Progenitor cell of endocrine pancreas (in vitro differentiated cells): ENCODE results near the gene CBX6. TPM values are rescaled to one million over a fixed set of nuclear protein-coding genes. Genes with fewer than 3 reads are reported as not detected.
"Not testable (repeated sequence)": the region's sequence is repeated elsewhere in the genome, so short reads cannot be mapped to it uniquely, and the experiment has no call there.

Source experiments
- DNase-seq: peaks from one replicate; pipeline ENCODE4 v3.0.0; 2021; ENCODE audit warnings: low spot score; ENCODE audit not compliant: unreplicated experiment
- H3K27ac Mint-ChIP-seq: 2 replicates; pipeline ENCODE4 v1.8.0; 2021; ENCODE audit warnings: mild to moderate bottlenecking, moderate library complexity, mixed read lengths
- H3K27me3 Mint-ChIP-seq: 2 replicates; pipeline ENCODE4 v1.8.0; 2021; ENCODE audit warnings: mixed read lengths
- H3K36me3 Mint-ChIP-seq: 2 replicates; pipeline ENCODE4 v1.8.0; 2022; ENCODE audit warnings: mixed read lengths; ENCODE audit not compliant: insufficient read depth
- H3K4me1 Mint-ChIP-seq: 2 replicates; pipeline ENCODE4 v1.8.0; 2021; ENCODE audit warnings: low read depth, mixed read lengths
- H3K4me3 Mint-ChIP-seq: 2 replicates; pipeline ENCODE4 v1.8.0; 2021; ENCODE audit warnings: low read depth, mild to moderate bottlenecking, moderate library complexity, mixed read lengths
- H3K9me3 Mint-ChIP-seq: 2 replicates; pipeline ENCODE4 v1.8.0; 2021; ENCODE audit warnings: low read depth, mixed read lengths
- total RNA-seq: library from RNA; stranded (reverse); gene quantifications from 2 replicates; pipeline ENCODE4 v1.2.1, GENCODE V29; 2021
- TF ChIP-seq, protein P1 (sequence below): fragments of 200-600 bp; sonication (generic); IDR thresholded peaks from one replicate; pipeline ENCODE4 v1.5.0; 2021; ENCODE audit warnings: antibody characterized with exemption, mild to moderate bottlenecking; ENCODE audit not compliant: unreplicated experiment

CBX6 gene
- total RNA-seq, 1 donor from 2014 or later, result 38.8 TPM

DNA sequence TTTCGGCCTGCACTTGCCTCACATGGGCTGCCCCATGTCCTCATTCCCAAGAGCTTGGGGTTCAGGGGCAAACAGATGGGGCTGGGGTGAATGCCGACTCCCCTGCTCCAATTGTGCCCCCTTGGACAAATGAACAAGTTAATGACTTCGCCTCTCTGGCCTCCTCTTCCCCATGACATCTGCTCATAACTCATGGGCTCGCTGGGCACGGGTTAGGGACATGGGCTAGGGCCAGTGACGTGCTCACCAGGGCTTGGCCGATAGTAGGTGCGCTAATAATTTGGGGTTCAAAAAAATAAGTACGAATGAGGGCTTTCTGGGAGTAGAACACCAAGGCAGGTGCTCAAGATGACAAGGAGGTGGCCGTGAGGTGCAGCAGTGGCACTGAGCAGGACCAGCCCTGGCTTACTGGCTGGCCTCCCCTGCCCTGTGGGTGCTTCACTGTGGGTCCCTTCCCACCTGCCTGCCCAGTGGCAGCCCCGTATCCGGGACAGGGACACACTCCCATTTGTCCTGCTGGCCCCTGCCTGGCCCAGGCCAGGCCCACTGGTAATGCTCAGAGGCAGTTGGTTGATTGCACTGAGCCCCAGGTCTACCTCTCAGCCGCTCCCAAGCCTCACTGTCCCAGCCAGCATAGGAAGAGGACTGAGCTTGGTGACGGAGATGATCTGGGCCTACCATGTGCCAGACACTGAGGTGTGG, 12.3 kb downstream of the CBX6 start:
- peaks cover 2% of the 10 kb centered on the region for H3K36me3 Mint-ChIP-seq
- H3K9me3 Mint-ChIP-seq, result no peaks in the 10 kb centered on the region
- no peak overlapping the region for H3K27ac Mint-ChIP-seq
- TF ChIP-seq, protein P1, sequence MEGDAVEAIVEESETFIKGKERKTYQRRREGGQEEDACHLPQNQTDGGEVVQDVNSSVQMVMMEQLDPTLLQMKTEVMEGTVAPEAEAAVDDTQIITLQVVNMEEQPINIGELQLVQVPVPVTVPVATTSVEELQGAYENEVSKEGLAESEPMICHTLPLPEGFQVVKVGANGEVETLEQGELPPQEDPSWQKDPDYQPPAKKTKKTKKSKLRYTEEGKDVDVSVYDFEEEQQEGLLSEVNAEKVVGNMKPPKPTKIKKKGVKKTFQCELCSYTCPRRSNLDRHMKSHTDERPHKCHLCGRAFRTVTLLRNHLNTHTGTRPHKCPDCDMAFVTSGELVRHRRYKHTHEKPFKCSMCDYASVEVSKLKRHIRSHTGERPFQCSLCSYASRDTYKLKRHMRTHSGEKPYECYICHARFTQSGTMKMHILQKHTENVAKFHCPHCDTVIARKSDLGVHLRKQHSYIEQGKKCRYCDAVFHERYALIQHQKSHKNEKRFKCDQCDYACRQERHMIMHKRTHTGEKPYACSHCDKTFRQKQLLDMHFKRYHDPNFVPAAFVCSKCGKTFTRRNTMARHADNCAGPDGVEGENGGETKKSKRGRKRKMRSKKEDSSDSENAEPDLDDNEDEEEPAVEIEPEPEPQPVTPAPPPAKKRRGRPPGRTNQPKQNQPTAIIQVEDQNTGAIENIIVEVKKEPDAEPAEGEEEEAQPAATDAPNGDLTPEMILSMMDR, result no peak
- H3K4me1 Mint-ChIP-seq, result peaks cover 23% of the 10 kb centered on the region
- H3K27me3 Mint-ChIP-seq, result no peaks in the 10 kb centered on the region
- H3K4me3 Mint-ChIP-seq, result no peak overlapping the region
- DNase-seq, result no peak

DNA sequence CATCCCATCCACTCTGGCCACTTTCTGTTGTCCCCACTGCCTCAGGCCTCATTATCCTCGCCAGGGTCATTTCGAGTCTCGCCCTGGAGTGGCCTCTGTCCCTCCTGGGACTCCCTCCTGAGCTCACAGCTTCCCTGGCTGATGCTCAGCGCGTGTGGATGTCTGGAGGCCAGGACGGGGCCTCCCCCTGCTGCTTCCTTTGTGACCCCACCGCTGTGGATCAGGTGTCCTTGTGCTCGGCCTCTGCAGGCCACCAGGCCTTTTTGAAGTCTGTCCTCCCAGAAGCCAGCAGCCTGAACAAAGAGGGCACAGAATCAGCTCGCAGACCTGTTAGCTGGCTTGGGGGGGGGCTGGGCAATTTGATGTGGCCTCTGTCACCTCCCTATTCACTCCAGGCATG, 13.5 kb downstream of the CBX6 start:
- peaks cover 1% of the 10 kb centered on the region for H3K27me3 Mint-ChIP-seq
- no peak for DNase-seq
- TF ChIP-seq, protein P1, result no peak
- H3K36me3 Mint-ChIP-seq, result no peaks in the 10 kb centered on the region
- no peaks in the 10 kb centered on the region for H3K9me3 Mint-ChIP-seq
- peak overlapping the region; percentile 5 for H3K27ac Mint-ChIP-seq
- no peak overlapping the region for H3K4me3 Mint-ChIP-seq
- peaks cover 23% of the 10 kb centered on the region for H3K4me1 Mint-ChIP-seq

DNA sequence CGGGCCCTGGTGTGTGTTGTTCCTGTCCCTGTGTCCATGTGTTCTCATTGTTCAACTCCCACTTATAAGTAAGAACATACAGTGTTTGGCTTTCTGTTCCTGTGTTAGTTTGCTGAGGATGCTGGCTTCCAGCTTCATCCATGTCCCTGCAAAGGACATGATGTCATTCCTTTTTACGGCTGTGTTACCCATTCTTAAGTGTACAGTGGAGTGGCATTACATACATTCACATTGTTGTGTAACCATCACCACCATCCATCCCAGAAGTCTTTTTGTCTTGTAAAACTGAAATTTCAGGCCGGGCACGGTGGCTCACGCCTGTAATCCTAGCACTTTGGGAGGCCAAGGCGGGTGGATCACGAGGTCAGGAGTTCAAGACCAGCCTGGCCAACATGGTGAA, 17.5 kb downstream of the CBX6 start:
- not testable (repeated sequence) for H3K4me3 Mint-ChIP-seq, H3K36me3 Mint-ChIP-seq, H3K9me3 Mint-ChIP-seq, DNase-seq, H3K27ac Mint-ChIP-seq
- H3K27me3 Mint-ChIP-seq, result peaks cover 30% of the 10 kb centered on the region
- peaks cover 17% of the 10 kb centered on the region for H3K4me1 Mint-ChIP-seq

DNA sequence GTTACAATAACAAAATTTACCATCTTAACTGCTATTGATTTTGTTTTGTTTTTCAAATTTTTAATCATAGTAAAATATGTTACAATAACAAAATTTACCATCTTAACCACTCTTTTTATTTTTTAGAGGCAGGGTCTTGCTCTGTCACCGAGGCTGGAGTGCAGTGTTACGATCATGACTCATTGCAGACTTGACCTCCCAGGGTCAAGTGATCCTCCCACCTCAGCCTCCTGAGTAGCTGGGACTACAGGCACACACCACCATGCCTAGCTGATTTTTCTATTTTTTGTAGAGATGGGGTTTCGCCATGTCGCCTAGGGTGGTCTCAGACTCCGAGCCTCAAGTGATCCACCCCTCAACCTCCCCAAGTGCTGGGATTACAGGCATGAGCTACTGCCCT, 18.1 kb downstream of the CBX6 start:
- DNase-seq, result not testable (repeated sequence)

DNA sequence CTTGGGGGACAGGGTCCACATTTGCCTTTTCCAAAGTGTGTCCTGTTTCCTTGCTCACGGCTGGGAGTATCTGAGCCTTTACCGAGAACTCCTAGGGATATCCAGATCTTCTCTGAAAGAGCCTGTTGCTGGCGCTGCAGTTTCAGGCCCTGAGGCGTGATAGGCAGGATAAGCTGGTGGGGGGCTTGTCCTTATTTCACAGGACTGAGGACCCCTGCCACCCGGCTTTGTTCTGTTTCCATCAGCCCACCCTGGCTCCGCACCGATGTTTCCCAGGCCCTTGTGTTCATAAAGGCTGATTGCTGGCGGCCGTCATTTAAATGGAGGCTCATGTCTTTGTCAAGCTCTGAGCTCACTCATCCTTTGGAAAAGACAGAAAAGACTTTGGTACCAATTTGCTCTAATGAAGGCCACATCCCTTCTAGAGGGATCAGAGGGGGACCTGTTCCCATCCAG, 18.8 kb downstream of the CBX6 start:
- H3K27me3 Mint-ChIP-seq, result peaks cover 40% of the 10 kb centered on the region
- H3K27ac Mint-ChIP-seq, result no peak overlapping the region
- no peaks in the 10 kb centered on the region for H3K9me3 Mint-ChIP-seq
- TF ChIP-seq, protein P1, result no peak
- no peak overlapping the region for H3K4me3 Mint-ChIP-seq
- no peak for DNase-seq
- H3K36me3 Mint-ChIP-seq, result no peaks in the 10 kb centered on the region
- peaks cover 11% of the 10 kb centered on the region for H3K4me1 Mint-ChIP-seq

More for the DNA sequence above, 18.1 kb downstream of the CBX6 start:
- not testable (repeated sequence) for H3K27ac Mint-ChIP-seq, H3K36me3 Mint-ChIP-seq, H3K9me3 Mint-ChIP-seq, H3K4me3 Mint-ChIP-seq
- H3K4me1 Mint-ChIP-seq, result peaks cover 15% of the 10 kb centered on the region
- H3K27me3 Mint-ChIP-seq, result peaks cover 35% of the 10 kb centered on the region

DNA sequence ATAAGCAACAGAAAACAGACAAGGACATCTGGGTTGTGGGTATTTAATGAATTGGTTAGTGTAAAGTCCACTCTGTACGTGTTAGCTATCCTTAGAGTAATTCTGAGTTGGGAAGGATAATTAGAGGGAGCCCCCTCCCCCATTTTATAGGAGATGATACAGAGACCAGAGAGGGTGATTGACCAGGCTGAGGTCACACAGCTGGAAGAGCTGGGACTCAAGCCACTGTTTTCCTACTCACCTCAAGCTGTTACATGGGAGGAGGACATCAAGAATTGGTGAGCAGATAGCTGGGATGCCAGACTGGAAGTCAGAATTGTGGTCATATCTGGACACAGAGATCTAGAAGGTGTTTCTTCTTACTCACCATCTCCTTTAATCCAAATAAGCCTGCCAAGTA, 19.5 kb downstream of the CBX6 start:
- TF ChIP-seq, protein P1, result no peak
- DNase-seq, result no peak
- Mint-ChIP-seq H3K27ac (peak overlapping the region; percentile 31), H3K4me1 (peaks cover 4% of the 10 kb centered on the region), H3K36me3 (no peaks in the 10 kb centered on the region), H3K9me3 (no peaks in the 10 kb centered on the region), H3K4me3 (no peak overlapping the region), H3K27me3 (peaks cover 47% of the 10 kb centered on the region)
